WERI-Rb-1 (cell line): ENCODE measurements around the gene EFNB1.
A peak's percentile ranks its signal among the peaks of the same experiment; 100 is the strongest.
"Not testable (repeated sequence)": the region's sequence is repeated elsewhere in the genome, so short reads cannot be mapped to it uniquely, and the experiment has no call there.

Source experiments
- DNase-seq: peaks from one replicate; pipeline ENCODE4 v3.0.0-alpha.2; 2020
- H3K27ac ChIP-seq: fragments of 250-450 bp; sonication (Bioruptor Pico); 2 replicates; pipeline ENCODE4 v1.5.1; 2020; ENCODE audit warnings: mild to moderate bottlenecking, moderate library complexity
- H3K27me3 ChIP-seq: fragments of 250-450 bp; sonication (Bioruptor Pico); 2 replicates; pipeline ENCODE4 v1.5.1; 2021; ENCODE audit warnings: mild to moderate bottlenecking, low read depth, moderate library complexity; ENCODE audit not compliant: insufficient read depth, severe bottlenecking
- H3K36me3 ChIP-seq: fragments of 250-450 bp; sonication (Bioruptor Pico); 2 replicates; pipeline ENCODE4 v1.5.1; 2020; ENCODE audit warnings: mild to moderate bottlenecking, moderate library complexity
- H3K4me3 ChIP-seq: 2 replicates; pipeline ENCODE4 v1.5.1; 2011; ENCODE audit warnings: low read depth, mild to moderate bottlenecking, control low read depth, low read length
- H3K9me3 ChIP-seq: fragments of 250-450 bp; sonication (Bioruptor Pico); 2 replicates; pipeline ENCODE4 v1.5.1; 2021; ENCODE audit warnings: mild to moderate bottlenecking, moderate library complexity; ENCODE audit not compliant: severe bottlenecking
- TF ChIP-seq, protein P1 (sequence below): IDR thresholded peaks from 2 replicates; pipeline ENCODE4 v1.5.1; 2011; ENCODE audit warnings: low read depth, mild to moderate bottlenecking, control low read depth, inconsistent platforms, low read length

EFNB1 gene

DNA sequence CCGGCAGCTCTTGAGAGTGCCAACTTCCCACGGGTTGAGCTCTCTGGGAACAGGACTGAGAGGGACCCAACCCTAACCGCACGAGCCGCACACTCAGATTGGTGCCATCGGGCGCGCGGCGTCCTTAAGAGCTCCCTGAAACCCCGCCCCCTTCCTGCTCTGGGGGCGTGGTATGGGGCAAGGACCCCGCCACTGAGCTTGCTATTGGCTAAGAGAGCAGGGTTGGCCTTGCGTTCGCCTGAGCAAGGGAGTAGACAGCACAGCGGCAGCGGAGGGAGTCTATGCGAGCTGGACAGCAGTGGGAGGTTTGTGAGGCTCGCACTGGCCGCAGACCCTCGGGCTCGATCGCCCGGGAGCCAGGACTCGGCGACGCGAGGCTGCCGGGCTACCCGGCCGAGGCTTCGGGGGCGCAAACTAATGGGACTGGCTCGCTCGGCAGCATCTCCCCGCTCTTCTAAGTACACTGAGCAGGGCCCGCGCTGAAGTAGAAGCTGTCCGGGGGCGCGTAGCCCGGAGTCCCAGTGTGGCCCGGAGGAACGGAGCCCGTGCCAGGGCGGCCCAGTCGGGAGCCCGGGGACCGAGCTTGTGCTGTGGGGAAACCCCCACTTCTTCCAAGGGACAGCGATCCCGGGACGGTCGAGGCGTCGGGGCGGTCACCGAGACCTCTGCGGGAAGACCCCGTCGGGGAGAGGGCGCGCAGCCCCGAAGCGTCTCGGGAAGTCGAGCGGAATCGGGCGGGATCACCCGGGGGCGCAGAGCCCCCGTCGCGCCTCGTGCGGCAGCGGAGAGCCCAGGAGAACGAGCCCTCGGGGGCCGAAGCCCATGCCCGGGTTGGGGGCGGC is at the start of gene EFNB1:
Gene EFNB1 (plus strand): TSS at position 282 of the 842 bp plus-strand sequence. CDS start 756 bp downstream, outside the sequence.
- H3K27ac ChIP-seq = no peak within 1 kb of the TSS
- no peaks in the 10 kb centered on the region for H3K9me3 ChIP-seq
- peaks cover 26% of the 10 kb centered on the region for H3K27me3 ChIP-seq
- DNase-seq = peak; percentile 91
- TF ChIP-seq, protein P1, sequence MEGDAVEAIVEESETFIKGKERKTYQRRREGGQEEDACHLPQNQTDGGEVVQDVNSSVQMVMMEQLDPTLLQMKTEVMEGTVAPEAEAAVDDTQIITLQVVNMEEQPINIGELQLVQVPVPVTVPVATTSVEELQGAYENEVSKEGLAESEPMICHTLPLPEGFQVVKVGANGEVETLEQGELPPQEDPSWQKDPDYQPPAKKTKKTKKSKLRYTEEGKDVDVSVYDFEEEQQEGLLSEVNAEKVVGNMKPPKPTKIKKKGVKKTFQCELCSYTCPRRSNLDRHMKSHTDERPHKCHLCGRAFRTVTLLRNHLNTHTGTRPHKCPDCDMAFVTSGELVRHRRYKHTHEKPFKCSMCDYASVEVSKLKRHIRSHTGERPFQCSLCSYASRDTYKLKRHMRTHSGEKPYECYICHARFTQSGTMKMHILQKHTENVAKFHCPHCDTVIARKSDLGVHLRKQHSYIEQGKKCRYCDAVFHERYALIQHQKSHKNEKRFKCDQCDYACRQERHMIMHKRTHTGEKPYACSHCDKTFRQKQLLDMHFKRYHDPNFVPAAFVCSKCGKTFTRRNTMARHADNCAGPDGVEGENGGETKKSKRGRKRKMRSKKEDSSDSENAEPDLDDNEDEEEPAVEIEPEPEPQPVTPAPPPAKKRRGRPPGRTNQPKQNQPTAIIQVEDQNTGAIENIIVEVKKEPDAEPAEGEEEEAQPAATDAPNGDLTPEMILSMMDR = no peak
- no peaks in the 10 kb centered on the region for H3K36me3 ChIP-seq
- peak within 1 kb of the TSS; percentile 49 for H3K4me3 ChIP-seq

DNA sequence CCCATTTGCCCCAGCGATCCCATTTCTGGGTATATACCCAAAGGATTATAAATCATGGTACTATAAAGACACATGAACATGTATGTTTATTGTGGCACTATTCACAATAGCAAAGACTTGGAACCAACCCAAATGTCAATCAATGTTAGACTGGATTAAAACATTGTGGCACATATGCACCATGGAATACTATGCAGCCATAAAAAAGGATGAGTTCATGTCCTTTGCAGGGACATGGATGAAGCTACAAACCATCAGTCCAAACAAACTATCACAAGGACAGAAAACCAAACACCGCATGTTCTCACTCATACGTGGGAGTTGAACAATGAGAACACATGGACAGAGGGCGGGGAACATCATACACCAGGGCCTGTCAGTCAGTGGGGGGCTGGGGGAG is 47.5 kb upstream of the EFNB1 start:
- H3K4me3 ChIP-seq, H3K36me3 ChIP-seq, DNase-seq, H3K9me3 ChIP-seq, H3K27ac ChIP-seq: not testable (repeated sequence)
- peaks cover 15% of the 10 kb centered on the region for H3K27me3 ChIP-seq

DNA sequence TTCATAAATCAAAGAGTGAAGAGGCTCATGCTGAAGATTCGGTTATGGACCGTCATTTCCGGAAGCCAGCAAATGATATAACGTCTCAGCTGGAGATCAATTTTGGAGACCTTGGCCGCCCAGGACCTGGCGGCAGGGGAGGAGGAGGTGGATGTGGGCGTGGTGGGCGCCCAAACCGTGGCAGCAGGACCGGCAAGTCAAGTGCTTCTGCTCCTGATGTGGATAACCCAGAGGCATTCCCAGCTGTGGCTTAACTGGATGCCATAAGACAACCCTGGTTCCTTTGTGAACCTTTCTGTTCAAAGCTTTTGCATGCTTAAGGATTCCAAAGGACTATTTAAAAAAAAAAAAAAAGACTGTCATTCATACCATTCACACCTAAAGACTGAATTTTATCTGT is 44.0 kb upstream of the EFNB1 start:
- Histone ChIP-seq H3K27me3 (peaks cover 15% of the 10 kb centered on the region), H3K4me3 (no peak overlapping the region), H3K36me3 (no peaks in the 10 kb centered on the region), H3K9me3 (no peaks in the 10 kb centered on the region), H3K27ac (no peak overlapping the region)
- DNase-seq = no peak
- TF ChIP-seq, protein P1 = no peak

DNA sequence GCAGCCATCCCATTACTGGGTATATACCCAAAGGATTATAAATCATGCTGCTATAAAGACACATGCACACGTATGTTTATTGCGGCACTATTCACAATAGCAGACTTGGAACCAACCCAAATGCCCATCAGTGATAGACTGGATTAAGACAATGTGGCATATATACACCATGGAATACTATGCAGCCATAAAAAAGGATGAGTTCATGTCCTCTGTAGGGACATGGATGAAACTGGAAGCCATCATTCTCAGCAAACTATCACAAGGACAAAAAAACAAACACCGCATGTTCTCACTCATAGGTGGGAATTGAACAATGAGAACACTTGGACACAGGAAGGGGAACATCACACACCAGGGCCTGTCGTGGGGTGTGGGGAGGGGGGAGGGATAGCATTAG is 42.2 kb upstream of the EFNB1 start:
- not testable (repeated sequence) for H3K27ac ChIP-seq, DNase-seq, H3K9me3 ChIP-seq, H3K36me3 ChIP-seq, H3K4me3 ChIP-seq
- peaks cover 15% of the 10 kb centered on the region for H3K27me3 ChIP-seq

DNA sequence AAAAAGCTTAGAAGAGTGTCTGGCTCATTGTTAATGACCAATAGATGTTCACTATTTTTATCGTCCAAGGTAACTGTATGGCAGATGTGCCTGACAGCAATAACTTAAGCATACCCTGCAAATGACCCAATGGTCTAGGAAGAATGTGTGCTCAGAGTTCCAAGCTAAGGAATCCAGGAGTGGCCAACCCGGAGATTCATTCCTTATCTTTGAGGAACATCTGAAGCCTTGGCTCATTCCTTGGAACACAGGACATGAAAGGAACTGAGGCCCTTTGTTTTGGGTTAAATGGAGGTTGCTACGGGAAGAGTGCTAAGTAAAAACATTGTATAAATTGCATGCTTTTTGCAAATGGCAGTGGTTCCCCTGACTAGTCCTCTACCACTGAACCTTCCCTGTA is 38.9 kb upstream of the EFNB1 start:
- H3K36me3 ChIP-seq = no peaks in the 10 kb centered on the region
- TF ChIP-seq, protein P1 = no peak
- H3K27me3 ChIP-seq = peaks cover 21% of the 10 kb centered on the region
- no peak overlapping the region for H3K4me3 ChIP-seq
- no peak overlapping the region for H3K27ac ChIP-seq
- no peaks in the 10 kb centered on the region for H3K9me3 ChIP-seq
- DNase-seq = no peak

DNA sequence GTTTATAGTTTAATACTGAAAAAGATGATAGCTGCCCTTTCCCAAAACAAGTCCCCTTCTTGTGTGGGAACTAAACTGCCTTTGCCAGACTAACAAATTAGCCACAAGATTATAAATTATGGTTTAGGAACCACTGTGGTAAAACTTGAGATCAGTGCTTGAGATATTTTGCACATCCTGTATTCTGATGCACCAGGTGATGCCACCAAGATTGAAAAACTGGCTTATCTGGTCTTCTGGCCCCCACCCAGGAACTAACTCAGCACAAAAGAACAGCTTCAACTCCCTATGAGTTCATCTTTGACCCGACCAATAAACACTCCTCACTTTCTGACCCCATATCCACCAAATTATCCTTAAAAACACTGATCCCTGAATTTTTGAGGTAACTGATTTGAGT is 36.7 kb upstream of the EFNB1 start:
- H3K9me3 ChIP-seq = no peaks in the 10 kb centered on the region

More for the DNA sequence above, 36.7 kb upstream of the EFNB1 start:
- DNase-seq = no peak
- no peak overlapping the region for H3K27ac ChIP-seq
- peaks cover 38% of the 10 kb centered on the region for H3K27me3 ChIP-seq
- no peaks in the 10 kb centered on the region for H3K36me3 ChIP-seq
- no peak overlapping the region for H3K4me3 ChIP-seq
- TF ChIP-seq, protein P1 = no peak
